ENCODE data around the gene THOC7.
A peak's percentile ranks its signal among the peaks of the same experiment; 100 is the strongest.

The THOC7 gene

GRCh38 chr3:63878394-63879060, 14.9 kb upstream of the THOC7 start:
- DNase-seq = no peak

GRCh38 chr3:63877737-63878393, 14.3 kb upstream of the THOC7 start:
- DNase-seq = no peak

GRCh38 chr3:63876260-63876659, 12.7 kb upstream of the THOC7 start:
- no peak for DNase-seq

GRCh38 chr3:63875510-63875909, 11.9 kb upstream of the THOC7 start:
- DNase-seq = no peak

- no peak for DNase-seq
These were observed 11.2 kb upstream of the THOC7 start for GRCh38 chr3:63874769-63875168.

DNA sequence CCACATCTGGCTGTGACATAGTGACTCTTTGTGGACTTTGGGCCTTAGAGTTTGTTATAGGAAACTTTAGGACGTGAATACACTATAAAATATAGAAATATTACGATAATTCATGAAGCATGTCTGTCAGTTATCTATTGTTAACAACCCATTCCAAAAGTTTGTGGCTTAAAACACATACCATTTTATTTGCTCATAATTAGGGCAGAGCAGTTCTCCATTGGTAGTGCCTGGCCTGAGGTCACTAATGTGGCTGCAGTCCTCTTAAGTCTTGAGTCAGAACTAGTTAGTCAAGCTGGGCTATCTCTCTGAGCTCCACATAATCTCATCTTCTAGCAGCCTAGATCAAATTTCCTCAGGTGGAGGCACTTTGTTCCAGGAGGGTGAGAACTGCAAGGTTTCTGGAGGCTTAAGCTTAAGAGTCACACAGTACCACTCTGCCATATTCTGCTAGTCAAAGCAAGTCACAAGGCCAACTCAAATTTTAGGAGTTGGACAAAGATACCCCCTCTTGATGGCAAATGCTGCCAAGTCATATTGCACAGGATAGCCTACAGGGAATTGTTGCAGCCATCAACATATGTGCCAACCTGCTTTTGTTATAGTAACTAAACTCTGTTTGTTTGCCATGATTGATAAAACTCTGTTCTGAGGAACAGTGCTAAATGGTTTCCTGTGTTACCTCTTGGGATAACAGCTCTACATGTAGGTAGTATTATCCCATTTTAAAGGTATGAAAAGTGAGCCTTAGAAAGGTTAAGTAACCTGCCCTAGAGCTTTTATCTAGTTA, 8.7 kb upstream of the THOC7 start:
- DNase-seq = no peak

DNA sequence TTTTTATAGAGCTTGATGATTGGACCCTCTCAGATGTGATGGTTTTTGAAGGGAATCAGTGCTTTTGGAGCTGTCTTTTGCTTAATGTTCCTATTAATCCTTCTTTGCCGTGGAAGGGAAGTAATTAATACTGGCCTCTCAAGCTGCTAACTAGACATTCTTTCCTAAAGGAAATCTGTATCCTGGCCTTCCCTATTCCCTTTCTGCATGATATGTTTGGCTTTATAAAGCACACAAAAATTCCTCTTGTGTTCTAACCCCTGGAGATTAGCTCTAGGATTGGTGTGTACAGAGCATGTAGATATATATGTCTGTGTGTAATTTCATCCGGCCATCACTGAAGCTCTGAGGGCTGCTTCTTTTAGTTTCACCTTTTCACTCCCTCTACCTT, 7.0 kb upstream of the THOC7 start:
- no peak for DNase-seq

DNA sequence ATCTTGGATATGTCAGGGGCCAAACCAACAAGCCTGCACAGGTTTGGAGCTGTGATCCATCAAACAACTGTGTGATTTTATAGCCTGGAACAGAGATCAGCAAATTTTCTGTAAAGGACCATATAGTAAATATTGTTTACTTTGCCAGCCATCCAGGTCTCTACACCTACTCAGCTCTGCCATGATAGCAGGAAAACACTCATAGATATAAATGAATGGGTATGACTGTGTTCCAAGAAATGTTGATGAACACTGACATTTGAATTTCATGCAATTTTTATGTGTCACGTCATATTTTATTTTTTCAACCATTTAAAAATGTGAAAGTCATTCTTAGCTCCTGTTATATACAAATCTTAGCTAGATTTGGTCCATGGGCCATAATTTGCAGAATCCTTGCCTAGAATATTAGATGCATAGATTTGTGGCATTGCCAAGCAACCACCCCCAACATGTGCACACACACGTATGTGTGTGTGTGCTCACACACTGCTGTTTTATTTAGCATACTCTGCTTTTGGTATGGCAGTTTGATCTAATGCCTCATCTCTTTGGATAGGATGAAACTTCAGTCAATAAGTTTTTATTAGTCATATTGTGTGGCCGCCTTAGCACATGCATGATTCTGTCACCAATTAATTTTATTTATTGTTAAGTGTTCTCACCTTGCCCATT, 6.5 kb upstream of the THOC7 start:
- no peak for DNase-seq

DNA sequence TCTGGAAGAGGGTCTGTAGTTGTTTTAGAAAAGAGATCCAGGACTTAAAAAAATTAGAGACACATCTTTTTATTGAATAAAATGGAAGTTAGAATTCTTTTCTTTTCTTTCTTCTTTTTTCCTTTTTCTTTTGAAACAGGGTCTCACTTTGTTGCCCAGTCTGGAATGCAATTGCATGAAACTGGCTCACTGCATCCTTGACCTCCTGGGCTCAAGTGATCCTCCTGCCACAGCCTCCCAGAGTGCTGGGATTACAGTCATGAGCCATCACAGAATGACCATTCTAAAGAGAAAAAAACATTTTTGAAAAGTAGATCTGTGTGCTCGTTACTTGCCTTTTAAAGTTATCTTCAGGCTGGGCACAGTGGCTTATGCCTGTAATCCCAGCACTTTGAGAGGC, 3.6 kb upstream of the THOC7 start:
- no peak for DNase-seq

- DNase-seq = no peak
These were observed 1.3 kb upstream of the THOC7 start for GRCh38 chr3:63864965-63865327.

DNA sequence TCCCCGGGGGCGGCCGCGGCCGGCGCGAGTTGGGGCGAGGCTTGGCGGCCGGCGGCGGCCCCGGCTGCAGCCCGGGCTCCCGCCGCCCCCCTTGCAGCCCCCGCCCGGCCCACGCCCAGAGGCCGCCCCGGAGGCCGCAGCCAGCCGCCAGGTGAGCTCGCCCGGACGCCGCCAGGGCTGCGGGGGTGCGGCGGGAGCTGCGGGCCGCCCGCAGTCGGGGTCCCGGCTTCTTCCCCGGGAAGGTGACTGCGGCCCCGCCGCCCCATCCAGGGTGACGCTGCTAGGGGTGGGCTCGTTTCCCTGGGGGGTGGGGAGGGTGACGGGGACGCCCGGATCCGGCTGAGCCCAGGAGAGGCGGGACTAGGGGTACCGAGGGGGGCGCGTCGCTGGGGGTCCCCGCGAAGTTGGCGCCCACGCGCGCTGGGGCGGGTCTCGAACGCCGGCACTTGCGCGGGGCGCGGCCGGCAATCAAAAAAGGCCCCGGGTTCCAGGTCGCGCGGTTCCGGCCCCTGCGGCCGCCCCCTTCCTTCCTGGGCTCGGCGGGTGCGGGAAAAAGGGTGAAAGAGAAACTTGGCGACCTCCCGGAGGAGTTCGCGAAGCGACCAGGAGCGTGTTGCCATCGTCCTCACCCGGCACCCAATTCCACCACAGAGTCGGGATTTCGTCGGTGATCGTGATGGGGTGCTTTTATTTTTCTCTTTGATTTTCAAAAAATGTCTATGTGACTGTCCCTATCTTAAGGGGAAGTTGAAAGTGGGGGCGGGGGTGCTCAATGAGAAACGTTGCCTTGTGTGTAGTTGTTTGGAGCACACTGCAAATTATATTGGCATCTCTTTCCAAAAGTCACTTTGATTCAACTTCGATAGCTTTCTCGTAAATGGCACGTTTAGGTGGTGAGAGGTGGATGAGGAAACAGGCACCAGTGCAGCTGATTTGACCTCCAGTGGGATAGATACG, 681 bp upstream of the THOC7 start:
- DNase-seq = peak; percentile 40

- no peak for DNase-seq
These were observed 828 bp downstream of the THOC7 start for GRCh38 chr3:63862804-63863149.

DNA sequence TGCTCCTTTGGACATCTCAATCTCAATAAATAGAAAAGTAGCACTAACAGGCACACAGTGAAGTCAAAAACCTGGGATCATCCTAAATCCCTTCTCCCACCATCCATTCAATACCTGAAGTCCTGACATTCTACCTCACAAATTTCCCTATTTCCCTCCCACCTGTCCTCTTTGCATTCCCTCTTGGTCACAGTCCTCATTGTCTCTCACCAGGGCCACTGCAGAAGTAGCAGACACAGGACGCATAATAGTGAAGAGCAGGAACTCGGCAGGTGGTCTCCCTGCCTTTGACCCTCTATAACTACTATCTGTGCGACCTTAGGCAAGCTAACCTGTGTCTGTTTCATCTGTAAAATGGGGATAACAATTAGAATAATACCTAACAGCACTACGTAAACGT, 2.3 kb downstream of the THOC7 start:
- DNase-seq = no peak

DNA sequence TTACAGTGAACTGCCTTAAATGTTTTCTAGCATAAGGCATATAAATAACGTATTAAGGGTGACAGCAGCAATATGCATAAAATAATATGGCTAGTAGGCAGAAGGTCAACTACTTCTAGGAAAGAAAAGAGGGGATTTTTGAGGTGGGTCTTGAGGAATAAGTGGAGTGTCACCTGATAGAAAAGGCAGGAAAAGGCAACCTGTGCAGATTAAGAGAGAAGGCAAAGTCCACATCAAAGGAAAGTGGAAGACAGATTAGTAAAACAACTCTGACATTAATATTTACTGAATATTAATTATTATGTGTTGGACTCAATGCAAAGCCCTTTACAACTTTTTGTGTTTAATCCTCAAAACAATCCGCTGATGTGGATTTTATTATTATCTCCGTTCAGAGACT, 2.8 kb downstream of the THOC7 start:
- DNase-seq = no peak

GRCh38 chr3:63857311-63857710, 6.3 kb downstream of the THOC7 start:
- no peak for DNase-seq

GRCh38 chr3:63855333-63855940, 8.2 kb downstream of the THOC7 start:
- DNase-seq = no peak

DNA sequence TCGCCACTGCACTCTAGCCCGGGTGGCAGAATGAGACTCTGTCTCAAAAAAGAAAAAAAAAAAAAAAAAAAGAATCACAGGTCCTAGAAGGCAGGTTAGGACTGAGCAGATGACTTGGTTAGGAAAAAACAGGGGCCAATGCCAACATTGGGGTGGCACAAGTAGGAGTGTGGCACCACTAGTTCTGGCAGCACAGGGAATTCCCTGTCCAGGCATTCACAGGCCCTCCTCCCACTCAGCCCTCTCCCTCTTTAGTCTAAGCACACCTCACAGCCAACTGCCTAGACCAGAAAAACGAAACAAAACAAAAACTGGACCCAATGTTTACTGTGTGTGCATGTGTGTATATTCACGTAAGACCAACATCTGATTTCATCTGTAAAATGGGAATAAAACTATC, 10.5 kb downstream of the THOC7 start:
- no peak for DNase-seq

- no peak for DNase-seq
These were observed 12.3 kb downstream of the THOC7 start for GRCh38 chr3:63851287-63851686.

DNA sequence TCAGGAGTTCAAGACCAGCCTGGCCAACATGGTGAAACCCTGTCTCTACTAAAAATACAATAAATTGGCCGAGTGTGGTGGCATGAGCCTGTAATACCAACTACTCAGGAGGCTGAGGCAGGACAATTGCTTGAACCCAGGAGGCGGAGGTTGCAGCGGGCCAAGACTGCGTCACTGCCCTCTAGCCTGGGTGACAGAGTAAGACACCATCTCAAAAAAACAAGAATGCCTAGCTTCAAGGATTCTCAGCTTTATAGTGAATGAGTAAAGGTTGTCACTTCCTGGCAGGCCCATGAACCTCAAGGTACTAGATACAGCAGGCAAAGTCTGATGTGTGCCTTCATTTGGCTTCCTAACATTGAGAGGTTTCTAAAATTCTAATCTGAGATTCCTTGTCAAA, 14.4 kb downstream of the THOC7 start:
- no peak for DNase-seq

GRCh38 chr3:63847718-63848450, 15.7 kb downstream of the THOC7 start:
- no peak for DNase-seq

- no peak for DNase-seq
These were observed 18.4 kb downstream of the THOC7 start for GRCh38 chr3:63845215-63845614.

Data from effector CD8-positive, alpha-beta T cell (primary cell).